GM18519 (cell line): ENCODE measurements around the gene DNAJC11.
"Not testable (repeated sequence)": the region's sequence is repeated elsewhere in the genome, so short reads cannot be mapped to it uniquely, and the experiment has no call there.

Experiments
- ATAC-seq: cut with Tn5 transposase; IDR thresholded peaks from one replicate; pipeline ENCODE4 v1.9.1; 2021; ENCODE audit warnings: mild to moderate bottlenecking, moderate library complexity; ENCODE audit not compliant: unreplicated experiment, low FRiP score

Gene DNAJC11

GRCh38 chr1:6699915-6700314, 1.7 kb downstream of the DNAJC11 start:
- ATAC-seq: not testable (repeated sequence)

DNA sequence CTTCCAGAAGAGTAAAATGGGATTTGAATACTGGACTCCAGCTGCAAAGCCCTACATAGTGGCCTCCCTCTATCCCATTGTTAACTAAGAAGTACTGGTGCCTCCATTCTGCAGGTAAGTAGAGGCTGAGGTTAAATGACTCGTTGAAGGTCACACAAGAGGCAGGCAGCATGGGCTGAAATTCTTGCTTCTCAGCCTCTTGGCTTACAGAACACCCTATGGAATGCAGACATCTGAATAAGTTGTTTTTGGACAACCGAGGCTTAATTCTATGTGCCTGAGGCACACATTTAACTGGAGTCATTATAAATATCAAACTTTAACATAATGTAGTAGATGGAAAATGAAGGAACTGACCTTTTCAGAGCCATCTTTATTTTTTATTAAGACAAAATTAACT, 5.7 kb downstream of the DNAJC11 start:
- no peak for ATAC-seq

GRCh38 chr1:6694121-6694713, 7.4 kb downstream of the DNAJC11 start:
- no peak for ATAC-seq

DNA sequence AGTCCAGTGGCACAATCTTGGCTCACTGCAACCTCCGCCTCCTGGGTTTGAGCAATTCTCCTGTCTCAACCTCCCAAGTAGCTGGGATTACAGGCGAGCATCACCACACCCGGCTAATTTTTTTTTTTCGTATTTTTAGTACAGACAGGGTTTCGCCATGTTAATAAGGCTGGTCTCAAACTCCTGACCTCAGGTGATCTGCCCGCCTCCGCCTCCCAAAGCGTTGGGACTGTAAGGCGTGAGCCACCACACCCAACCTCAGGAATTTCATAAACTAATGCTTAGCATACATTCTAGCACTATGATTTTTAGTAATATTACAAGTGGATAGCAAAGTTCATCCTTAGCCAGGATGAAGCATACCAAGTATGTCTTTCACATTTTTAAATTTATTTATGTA, 8.7 kb downstream of the DNAJC11 start:
- ATAC-seq: no peak

GRCh38 chr1:6691507-6691906, 10.1 kb downstream of the DNAJC11 start:
- no peak for ATAC-seq

DNA sequence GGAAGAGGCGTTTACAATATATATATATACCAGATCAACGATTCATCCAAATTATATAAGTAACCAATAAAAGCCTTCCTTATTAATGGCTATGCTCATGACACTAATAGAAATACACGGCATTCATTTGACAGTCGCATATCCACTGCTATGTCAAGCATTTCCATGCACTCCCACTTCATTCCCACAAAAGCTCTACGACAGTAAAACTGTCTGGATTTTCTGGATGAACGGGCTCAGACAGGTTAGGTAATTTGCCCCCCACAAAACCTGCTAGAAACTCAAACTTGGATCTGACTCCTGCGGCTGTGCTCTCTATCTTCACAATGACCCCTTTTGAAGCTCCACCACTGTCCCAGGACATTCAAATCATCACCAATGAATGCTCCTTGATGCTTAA, 11.4 kb downstream of the DNAJC11 start:
- no peak for ATAC-seq

- no peak for ATAC-seq
Observed at GRCh38 chr1:6688757-6689156, 12.9 kb downstream of the DNAJC11 start.

DNA sequence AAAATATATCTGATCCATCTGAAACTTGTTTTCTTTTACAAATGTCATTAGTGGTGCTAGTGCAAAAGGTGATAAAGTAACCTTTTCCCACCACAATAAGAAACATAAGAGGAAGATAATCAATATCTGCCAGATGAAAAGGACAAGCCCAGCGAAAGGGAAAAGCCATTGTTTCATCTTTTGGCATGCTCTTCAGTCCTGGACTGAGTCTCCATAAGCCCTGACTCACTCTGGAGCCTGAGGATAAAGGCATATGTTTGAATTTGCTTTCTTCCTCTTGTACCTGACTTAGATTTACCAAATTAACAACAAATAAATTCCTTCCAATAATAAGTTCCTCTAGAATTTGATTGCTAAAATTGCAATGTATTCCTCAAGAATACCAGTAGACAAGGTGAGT, 13.6 kb downstream of the DNAJC11 start:
- no peak for ATAC-seq

DNA sequence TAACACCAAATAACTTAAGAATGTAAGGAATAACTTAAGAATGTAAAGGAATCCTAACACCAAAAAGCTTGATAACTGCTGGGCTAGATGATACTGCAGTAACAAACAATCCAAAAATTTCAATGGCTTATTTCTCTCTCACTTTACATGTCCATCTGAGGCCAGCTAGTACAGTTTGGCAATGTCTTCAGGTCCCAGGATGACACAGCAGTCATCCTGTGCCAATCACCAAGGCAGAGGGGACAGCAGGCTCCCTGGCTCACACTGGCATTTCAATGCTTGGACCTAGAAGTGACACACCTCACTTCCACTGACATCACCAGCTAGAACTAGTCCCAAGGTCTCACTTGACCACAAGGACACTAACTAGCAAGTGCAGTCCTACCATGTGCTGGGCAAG, 15.3 kb downstream of the DNAJC11 start:
- no peak for ATAC-seq

DNA sequence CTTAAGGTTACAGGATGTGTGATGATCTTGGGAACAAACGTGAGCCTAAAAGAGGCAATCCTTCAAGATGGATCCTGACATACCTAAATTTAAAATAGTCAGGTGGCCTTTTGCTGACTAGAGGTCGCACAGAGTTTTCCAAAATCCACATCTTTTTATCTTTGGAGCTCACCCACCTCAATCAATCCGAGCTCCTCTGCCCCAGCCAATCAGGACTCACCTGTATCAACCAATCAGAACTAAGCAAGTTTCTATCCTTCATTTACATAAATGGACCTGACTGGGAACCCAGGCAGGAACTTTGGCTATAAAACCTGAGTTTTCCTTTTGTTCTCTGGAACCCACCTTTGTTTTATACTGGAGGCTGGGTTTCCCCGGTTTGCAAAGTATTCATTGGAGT, 16.2 kb downstream of the DNAJC11 start:
- no peak for ATAC-seq

DNA sequence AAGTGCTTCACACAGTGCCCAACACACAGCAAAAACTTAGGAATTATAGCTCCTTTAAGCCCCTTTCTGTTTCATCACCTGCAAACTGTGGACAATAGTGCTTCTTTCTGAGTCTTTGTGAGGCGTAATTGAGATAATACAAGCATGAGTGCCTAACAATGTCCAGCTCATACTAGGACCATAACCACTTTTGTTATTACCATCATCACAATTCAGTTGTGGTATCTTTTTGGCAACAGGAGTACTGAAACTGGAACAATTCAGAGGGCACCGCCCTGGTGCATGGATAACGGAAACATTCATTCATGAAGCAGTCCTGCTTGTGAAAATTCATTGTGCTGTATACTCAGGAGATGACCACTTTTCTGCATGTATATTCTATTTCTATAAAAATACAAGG, 18.2 kb downstream of the DNAJC11 start:
- ATAC-seq: no peak

GRCh38 chr1:6675941-6676340, 25.7 kb downstream of the DNAJC11 start:
- ATAC-seq: no peak

- ATAC-seq: no peak
Observed at GRCh38 chr1:6674771-6675170, 26.8 kb downstream of the DNAJC11 start.

GRCh38 chr1:6673816-6674398, 27.7 kb downstream of the DNAJC11 start:
- no peak for ATAC-seq

DNA sequence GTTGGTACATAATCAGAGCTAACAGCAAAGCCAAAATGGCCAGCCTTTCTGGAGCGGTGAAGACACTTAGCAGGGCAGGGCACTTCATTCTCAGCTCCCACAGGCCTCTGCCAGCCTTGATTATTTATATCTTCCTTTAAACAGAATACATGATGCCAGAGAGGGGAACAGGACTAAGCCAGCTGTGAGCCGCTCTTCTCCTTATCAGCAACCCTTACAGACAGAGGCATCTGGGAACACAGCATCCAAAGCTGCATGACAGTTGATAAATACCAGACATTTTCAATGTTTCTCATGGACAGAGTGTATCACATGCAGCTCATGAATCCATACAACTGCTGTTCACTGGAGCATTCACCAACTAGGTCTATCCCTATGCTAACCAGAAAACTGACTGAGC, 29.1 kb downstream of the DNAJC11 start:
- no peak for ATAC-seq

GRCh38 chr1:6668503-6668902, 33.1 kb downstream of the DNAJC11 start:
- ATAC-seq: no peak

- no peak for ATAC-seq
Observed at GRCh38 chr1:6667139-6667538, 34.5 kb downstream of the DNAJC11 start.

- no peak for ATAC-seq
Observed at GRCh38 chr1:6666696-6667095, 34.9 kb downstream of the DNAJC11 start.

GRCh38 chr1:6662468-6662867, 39.1 kb downstream of the DNAJC11 start:
- ATAC-seq: not testable (repeated sequence)

GRCh38 chr1:6660415-6661049, 41.1 kb downstream of the DNAJC11 start:
- ATAC-seq: no peak

DNA sequence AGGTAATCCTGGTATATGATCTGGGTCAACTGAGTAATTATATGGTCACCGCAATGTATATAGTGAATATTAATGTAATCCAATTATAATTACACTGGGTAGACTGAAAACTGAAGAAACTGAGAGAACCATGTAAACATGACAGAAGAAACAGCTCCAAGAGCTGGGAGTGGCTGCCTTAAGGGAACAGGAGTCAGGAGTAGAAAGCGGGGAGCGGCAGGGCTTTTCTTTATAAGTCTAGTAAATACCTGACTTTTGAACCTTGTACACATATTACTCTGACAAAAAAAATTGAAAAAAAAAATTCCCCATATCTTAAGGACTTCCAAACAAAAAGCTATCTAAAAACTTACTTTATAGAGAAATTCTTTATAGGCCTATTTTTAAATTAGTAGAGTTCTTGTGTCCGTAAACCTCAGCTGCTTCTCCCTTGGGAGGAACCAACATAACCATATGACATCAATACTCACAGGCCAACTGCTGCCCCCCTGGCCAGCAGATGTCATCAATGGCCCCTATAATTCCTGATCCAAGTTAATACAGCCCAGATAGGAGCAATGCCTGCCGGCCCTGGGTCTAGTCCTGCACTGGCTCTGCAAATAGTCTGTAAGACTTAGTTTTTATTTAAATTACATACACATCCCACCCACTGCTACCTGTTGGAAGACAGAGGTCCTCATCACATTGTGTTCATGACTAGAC, 43.1 kb downstream of the DNAJC11 start:
- no peak for ATAC-seq

GRCh38 chr1:6657138-6657537, 44.5 kb downstream of the DNAJC11 start:
- ATAC-seq: no peak
